ENCODE measurements around the gene C1GALT1C1L. TPM values are rescaled to one million over a fixed set of nuclear protein-coding genes. Genes with fewer than 3 reads are reported as not detected.
"Not testable (repeated sequence)": the region's sequence is repeated elsewhere in the genome, so short reads cannot be mapped to it uniquely, and the experiment has no call there.

Gene C1GALT1C1L
- polyA plus RNA-seq, 2 of the 4 experiments (the other 2 are of a cell fraction), result 2.1 to 5.9 TPM

GRCh38 chr2:43637030-43637803 lies 39.0 kb downstream of the C1GALT1C1L start, which contains the start of gene PLEKHH2:
Gene PLEKHH2 (plus strand): TSS chr2:43637260. CDS start chr2:43644674, 7,414 bp downstream.
- Histone ChIP-seq H3K9me3 (peaks cover 2% of the 10 kb centered on the region; the same call in 1 of the 3 replicates), H3K4me2 (peak within 1 kb of the TSS; percentile 77), H3K27ac (peak within 1 kb of the TSS; percentile 70 to 83), H3K4me1 (peaks cover 34% of the 10 kb centered on the region), H3K4me3 (peak within 1 kb of the TSS; percentile 80)
- TF ChIP-seq TFCP2L1 (CRISPR knock-in tag; IDR thresholded peaks at IDR 0.05), result 0 out of 2 replicates have a peak, but pooled peaks have one; percentile 38
- TF ChIP-seq REST (IDR thresholded peaks at IDR 0.05), result no peak
- 0 out of 2 replicates have a peak, but pooled peaks have one; percentile 35 for TF ChIP-seq RFX5 (IDR thresholded peaks at IDR 0.05)
- peak; percentile 98 for TF ChIP-seq PBX3 (IDR thresholded peaks at IDR 0.05)
- peak; percentile 94 for TF ChIP-seq PHF8 (IDR thresholded peaks at IDR 0.05; ENCODE audit: borderline replicate concordance, low read depth)
- TF ChIP-seq JUN (IDR thresholded peaks at IDR 0.05), result peak in 1 of 2 experiments; percentile 43; a peak in 1 of 5 replicates
- no peak for TF ChIP-seq KDM1A (IDR thresholded peaks at IDR 0.05; ENCODE audit: low read depth)
- no peak for TF ChIP-seq FOSB (CRISPR knock-in tag; IDR thresholded peaks at IDR 0.05)
- ATAC-seq (peak; percentile 94 to 98), DNase-seq (ENCODE audit: low read depth in 1 of 2, low spot score in 1 of 2) (peak; percentile 91 to 94), FAIRE-seq (no peak)
- 4% methylated on average over 38 of the region's 75 CpGs for WGBS (ENCODE audit: missing lambda C conversion rate)
- CTCF ChIA-PET, result interaction anchor here (1.0 to 1.5 kb wide), 3 partner anchors 24 to 32 kb away, joined by 3 to 8 read pairs (median 3); no protein-coding TSS in a partner anchor
- POLR2A ChIA-PET, result interaction anchor here (0.8 to 1.6 kb wide), 3 partner anchors 39 to 137 kb away, joined by 3 to 8 read pairs (median 8); partner anchors contain the start of genes C1GALT1C1L, DYNC2LI1 and THADA

- H3K9me3 ChIP-seq, result peaks cover 2% of the 10 kb centered on the region; the same call in 1 of the 3 replicates
- H3K4me1 ChIP-seq, result peaks cover 34% of the 10 kb centered on the region
- TF ChIP-seq KDM1A (IDR thresholded peaks at IDR 0.05; ENCODE audit: low read depth) (no peak), PHF8 (IDR thresholded peaks at IDR 0.05; ENCODE audit: borderline replicate concordance, low read depth) (no peak), ZSCAN20 (CRISPR knock-in tag; IDR thresholded peaks at IDR 0.05) (no peak), ZNF302 (CRISPR knock-in tag; IDR thresholded peaks at IDR 0.05) (no peak), JUNB (IDR thresholded peaks at IDR 0.05) (no peak), HOXB13 (CRISPR knock-in tag; IDR thresholded peaks at IDR 0.05; ENCODE audit: low read depth) (no peak), CBX2 (IDR thresholded peaks at IDR 0.05; ENCODE audit: borderline replicate concordance, low read depth) (no peak), POLR2A (IDR thresholded peaks at IDR 0.05; ENCODE audit: low read length) (no peak), MAFK (IDR thresholded peaks at IDR 0.05; ENCODE audit: partially characterized antibody) (no peak), HEYL (CRISPR knock-in tag; IDR thresholded peaks at IDR 0.05) (no peak), RCOR1 (IDR thresholded peaks at IDR 0.05; ENCODE audit: low read depth, low read length) (no peak), KDM5A (IDR thresholded peaks at IDR 0.05) (no peak), USF2 (IDR thresholded peaks at IDR 0.05) (no peak)
- ChIA-PET POLR2A (interaction anchor here (0.8 to 1.6 kb wide), 3 partner anchors 39 to 137 kb away, joined by 3 to 8 read pairs (median 8); partner anchors contain the start of genes C1GALT1C1L, DYNC2LI1 and THADA), CTCF (interaction anchor here (1.0 to 1.2 kb wide), 2 partner anchors 23 to 32 kb away, joined by 3 to 8 read pairs; no protein-coding TSS in a partner anchor)
- peak overlapping the region; percentile 77 for H3K4me2 ChIP-seq
- peak overlapping the region; percentile 53 to 83 for H3K27ac ChIP-seq
- 50% methylated on average over 10 of the region's 10 CpGs for WGBS (ENCODE audit: missing lambda C conversion rate)
- no peak for FAIRE-seq
- peak overlapping the region; percentile 80 for H3K4me3 ChIP-seq
- no peak; a peak in 1 of 6 replicates for ATAC-seq
- no peak for DNase-seq (ENCODE audit: low read depth in 1 of 2, low spot score in 1 of 2)
Observed at GRCh38 chr2:43636621-43637020, 39.6 kb downstream of the C1GALT1C1L start.

GRCh38 chr2:43636153-43636552 lies 40.1 kb downstream of the C1GALT1C1L start:
- ATAC-seq; FAIRE-seq; H3K9me3 ChIP-seq; DNase-seq (ENCODE audit: low read depth in 1 of 2, low spot score in 1 of 2); H3K4me3 ChIP-seq; H3K4me2 ChIP-seq: not testable (repeated sequence)
- H3K4me1 ChIP-seq, result peaks cover 34% of the 10 kb centered on the region
- WGBS (ENCODE audit: missing lambda C conversion rate), result 98% methylated on average over 12 of the region's 12 CpGs
- POLR2A ChIA-PET, result interaction anchor here (0.7 to 1.6 kb wide), 2 partner anchors 33 to 40 kb away, joined by 4 to 8 read pairs; partner anchors contain the start of gene THADA
- CTCF ChIA-PET, result interaction anchor here (0.7 to 1.7 kb wide), 4 partner anchors 23 to 49 kb away, joined by 4 to 8 read pairs (median 6); no protein-coding TSS in a partner anchor
- peak overlapping the region in 1 of 2 experiments; percentile 70; a peak in 4 of 6 replicates for H3K27ac ChIP-seq
